Neural crest cell (in vitro differentiated cells): ENCODE data around the gene ZDHHC14. TPM values are rescaled to one million over a fixed set of nuclear protein-coding genes. Genes with fewer than 3 reads are reported as not detected.

Experiments
- DNase-seq: peaks from one replicate; pipeline ENCODE4 v3.0.0; 2021; ENCODE audit warnings: low read depth, mixed read lengths, low spot score
- H3K27ac Mint-ChIP-seq: one replicate; pipeline ENCODE4 v1.8.0; 2021; ENCODE audit warnings: mild to moderate bottlenecking, mixed read lengths; ENCODE audit not compliant: unreplicated experiment
- H3K27me3 Mint-ChIP-seq: 2 replicates; pipeline ENCODE4 v1.8.0; 2021; ENCODE audit warnings: low read depth, mild to moderate bottlenecking, mixed read lengths
- H3K36me3 Mint-ChIP-seq: 2 replicates; pipeline ENCODE4 v1.8.0; 2021; ENCODE audit warnings: low read depth, mild to moderate bottlenecking, mixed read lengths
- H3K4me1 Mint-ChIP-seq: 2 replicates; pipeline ENCODE4 v1.8.0; 2021; ENCODE audit warnings: mixed read lengths
- H3K4me3 Mint-ChIP-seq: one replicate; pipeline ENCODE4 v1.8.0; 2021; ENCODE audit warnings: mild to moderate bottlenecking, mixed read lengths
- H3K9me3 Mint-ChIP-seq: 2 replicates; pipeline ENCODE4 v1.8.0; 2021; ENCODE audit warnings: mixed read lengths
- total RNA-seq: library from RNA; stranded (reverse); gene quantifications from 2 replicates; pipeline ENCODE4 v1.2.1, GENCODE V29; 2021
- TF ChIP-seq, protein P1 (sequence below): fragments of 200-600 bp; sonication (generic); conservative IDR thresholded peaks from 2 replicates; pipeline ENCODE4 v1.5.0; 2021; ENCODE audit warnings: antibody characterized with exemption, mild to moderate bottlenecking

The ZDHHC14 gene
- total RNA-seq, 1 donor from 2014 or later: 5.3 TPM

GRCh38 chr6:157560691-157561413 lies 179.9 kb downstream of the ZDHHC14 start:
- H3K36me3 Mint-ChIP-seq: no peaks in the 10 kb centered on the region
- TF ChIP-seq, protein P1, sequence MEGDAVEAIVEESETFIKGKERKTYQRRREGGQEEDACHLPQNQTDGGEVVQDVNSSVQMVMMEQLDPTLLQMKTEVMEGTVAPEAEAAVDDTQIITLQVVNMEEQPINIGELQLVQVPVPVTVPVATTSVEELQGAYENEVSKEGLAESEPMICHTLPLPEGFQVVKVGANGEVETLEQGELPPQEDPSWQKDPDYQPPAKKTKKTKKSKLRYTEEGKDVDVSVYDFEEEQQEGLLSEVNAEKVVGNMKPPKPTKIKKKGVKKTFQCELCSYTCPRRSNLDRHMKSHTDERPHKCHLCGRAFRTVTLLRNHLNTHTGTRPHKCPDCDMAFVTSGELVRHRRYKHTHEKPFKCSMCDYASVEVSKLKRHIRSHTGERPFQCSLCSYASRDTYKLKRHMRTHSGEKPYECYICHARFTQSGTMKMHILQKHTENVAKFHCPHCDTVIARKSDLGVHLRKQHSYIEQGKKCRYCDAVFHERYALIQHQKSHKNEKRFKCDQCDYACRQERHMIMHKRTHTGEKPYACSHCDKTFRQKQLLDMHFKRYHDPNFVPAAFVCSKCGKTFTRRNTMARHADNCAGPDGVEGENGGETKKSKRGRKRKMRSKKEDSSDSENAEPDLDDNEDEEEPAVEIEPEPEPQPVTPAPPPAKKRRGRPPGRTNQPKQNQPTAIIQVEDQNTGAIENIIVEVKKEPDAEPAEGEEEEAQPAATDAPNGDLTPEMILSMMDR: no peak
- no peak for DNase-seq
- no peaks in the 10 kb centered on the region for H3K27me3 Mint-ChIP-seq
- H3K4me3 Mint-ChIP-seq: no peak overlapping the region
- no peaks in the 10 kb centered on the region for H3K9me3 Mint-ChIP-seq
- peaks cover 8% of the 10 kb centered on the region for H3K4me1 Mint-ChIP-seq
- H3K27ac Mint-ChIP-seq: no peak overlapping the region

GRCh38 chr6:157561414-157561790 lies 180.4 kb downstream of the ZDHHC14 start:
- Mint-ChIP-seq H3K4me3 (no peak overlapping the region), H3K27me3 (no peaks in the 10 kb centered on the region), H3K9me3 (no peaks in the 10 kb centered on the region), H3K36me3 (no peaks in the 10 kb centered on the region), H3K27ac (no peak overlapping the region), H3K4me1 (peaks cover 6% of the 10 kb centered on the region)
- TF ChIP-seq, protein P1: no peak
- DNase-seq: no peak

DNA sequence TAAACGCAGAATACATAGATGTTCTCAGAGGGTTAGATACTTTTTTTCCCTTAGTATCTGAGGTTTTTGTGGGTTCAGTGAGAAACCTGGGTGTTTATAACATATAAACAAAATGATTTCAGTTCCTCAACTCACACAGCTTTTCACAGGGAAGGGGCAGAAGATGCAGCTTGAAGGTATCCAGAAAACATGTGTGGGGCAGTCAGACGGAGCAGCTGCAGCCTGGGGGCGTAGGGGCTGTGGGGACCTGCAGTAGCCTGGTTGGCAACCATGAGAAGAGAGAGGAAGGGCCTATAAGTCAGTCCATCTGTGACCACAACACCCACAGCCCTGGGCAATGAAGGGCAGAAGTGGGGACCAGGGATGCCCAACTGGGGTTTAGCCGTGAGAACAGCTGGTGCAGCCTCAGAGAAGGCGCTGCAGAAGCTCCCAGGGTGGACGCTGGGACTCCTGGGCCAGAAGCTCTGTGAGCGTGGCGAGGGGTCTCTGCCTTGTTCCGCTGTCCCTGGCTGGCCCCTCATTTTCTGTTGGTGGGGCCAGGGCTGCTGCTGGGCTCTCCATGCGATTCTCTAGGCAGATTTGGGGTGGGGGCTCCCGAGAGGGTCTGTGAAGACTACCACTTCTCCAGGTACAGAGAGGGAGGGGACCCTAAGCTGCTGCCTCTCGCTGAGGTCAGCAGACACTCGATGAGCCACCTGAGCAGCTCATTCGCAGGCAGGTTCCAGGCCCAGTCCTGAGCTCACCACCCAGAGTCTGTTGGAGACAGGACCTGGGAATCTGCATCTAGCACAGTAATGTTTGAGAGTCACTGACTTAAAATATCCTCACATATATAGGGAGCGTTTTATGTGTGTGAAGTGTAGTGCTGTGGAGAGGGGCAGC lies 181.2 kb downstream of the ZDHHC14 start:
- no peak for DNase-seq
- H3K27ac Mint-ChIP-seq: no peak overlapping the region
- H3K4me3 Mint-ChIP-seq: no peak overlapping the region
- TF ChIP-seq, protein P1: no peak
- H3K9me3 Mint-ChIP-seq: no peaks in the 10 kb centered on the region
- H3K36me3 Mint-ChIP-seq: no peaks in the 10 kb centered on the region
- H3K27me3 Mint-ChIP-seq: no peaks in the 10 kb centered on the region
- peaks cover 6% of the 10 kb centered on the region for H3K4me1 Mint-ChIP-seq

- H3K36me3 Mint-ChIP-seq: no peaks in the 10 kb centered on the region
- peaks cover 6% of the 10 kb centered on the region for H3K4me1 Mint-ChIP-seq
- DNase-seq: no peak
- no peaks in the 10 kb centered on the region for H3K9me3 Mint-ChIP-seq
- H3K27ac Mint-ChIP-seq: no peak overlapping the region
- TF ChIP-seq, protein P1: no peak
- H3K27me3 Mint-ChIP-seq: no peaks in the 10 kb centered on the region
- no peak overlapping the region for H3K4me3 Mint-ChIP-seq
Measured at GRCh38 chr6:157562997-157563396, 182.0 kb downstream of the ZDHHC14 start.

DNA sequence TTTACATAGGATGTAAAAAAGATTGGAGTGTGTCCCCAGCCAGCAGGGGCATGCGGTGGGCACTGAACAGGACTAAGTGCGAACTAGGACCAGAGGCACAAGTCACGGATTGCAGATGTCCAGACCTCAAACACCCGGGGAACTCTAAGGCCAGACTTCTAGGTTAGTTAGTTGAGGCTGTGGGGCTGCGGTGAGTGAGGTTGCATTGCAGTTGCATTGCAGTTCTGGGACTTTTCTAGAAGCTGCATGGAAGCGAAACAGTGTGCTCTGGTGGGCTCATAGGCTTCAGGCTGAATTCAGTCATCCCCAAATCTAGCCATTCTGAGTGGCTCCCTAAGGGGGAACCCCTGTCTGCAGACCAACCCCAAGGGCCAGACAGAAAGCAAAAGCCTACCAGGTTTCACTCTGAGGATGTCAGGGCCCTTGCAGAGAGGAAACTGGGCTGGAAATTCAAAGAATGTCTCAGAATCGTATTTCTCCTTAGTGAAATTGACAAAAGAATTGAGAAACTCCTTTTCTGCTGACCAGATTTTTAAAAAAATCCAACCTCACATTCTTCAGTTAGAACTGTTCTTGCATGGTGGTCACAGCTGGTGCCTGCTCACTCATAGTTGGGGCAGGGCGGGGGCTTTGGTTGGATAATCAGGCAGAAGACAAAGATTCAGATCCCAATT lies 182.8 kb downstream of the ZDHHC14 start:
- H3K27me3 Mint-ChIP-seq: no peaks in the 10 kb centered on the region

More for the DNA sequence above, 182.8 kb downstream of the ZDHHC14 start:
- TF ChIP-seq, protein P1: no peak
- Mint-ChIP-seq H3K36me3 (no peaks in the 10 kb centered on the region), H3K4me3 (no peak overlapping the region), H3K27ac (no peak overlapping the region), H3K9me3 (peaks cover 3% of the 10 kb centered on the region), H3K4me1 (peaks cover 2% of the 10 kb centered on the region)
- no peak for DNase-seq
